Fibroblast of lung (primary cell): ENCODE data around the gene ADA.

Experiments used
- EZH2 ChIP-seq: IDR thresholded peaks from 2 replicates; pipeline ENCODE4 v1.5.1; 2012; ENCODE audit warnings: low read length, control low read depth, mild to moderate bottlenecking; ENCODE audit errors: missing control alignments
- TF ChIP-seq, protein P1 (sequence below), 2 donors: IDR thresholded peaks in 1 of 2; conservative IDR thresholded peaks in 1 of 2; 1 replicate in 1 of 2; 2 replicates in 1 of 2; pipeline ENCODE4 v1.5.1; 2011 to 2012; ENCODE audit warnings: low read length in 2 of 2, control low read depth in 1 of 2, inconsistent platforms in 1 of 2, low read depth in 1 of 2, mild to moderate bottlenecking in 1 of 2

GRCh38 chr20:44598423-44599305 lies 52.8 kb downstream of the ADA start:
- TF ChIP-seq, protein P1, sequence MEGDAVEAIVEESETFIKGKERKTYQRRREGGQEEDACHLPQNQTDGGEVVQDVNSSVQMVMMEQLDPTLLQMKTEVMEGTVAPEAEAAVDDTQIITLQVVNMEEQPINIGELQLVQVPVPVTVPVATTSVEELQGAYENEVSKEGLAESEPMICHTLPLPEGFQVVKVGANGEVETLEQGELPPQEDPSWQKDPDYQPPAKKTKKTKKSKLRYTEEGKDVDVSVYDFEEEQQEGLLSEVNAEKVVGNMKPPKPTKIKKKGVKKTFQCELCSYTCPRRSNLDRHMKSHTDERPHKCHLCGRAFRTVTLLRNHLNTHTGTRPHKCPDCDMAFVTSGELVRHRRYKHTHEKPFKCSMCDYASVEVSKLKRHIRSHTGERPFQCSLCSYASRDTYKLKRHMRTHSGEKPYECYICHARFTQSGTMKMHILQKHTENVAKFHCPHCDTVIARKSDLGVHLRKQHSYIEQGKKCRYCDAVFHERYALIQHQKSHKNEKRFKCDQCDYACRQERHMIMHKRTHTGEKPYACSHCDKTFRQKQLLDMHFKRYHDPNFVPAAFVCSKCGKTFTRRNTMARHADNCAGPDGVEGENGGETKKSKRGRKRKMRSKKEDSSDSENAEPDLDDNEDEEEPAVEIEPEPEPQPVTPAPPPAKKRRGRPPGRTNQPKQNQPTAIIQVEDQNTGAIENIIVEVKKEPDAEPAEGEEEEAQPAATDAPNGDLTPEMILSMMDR (conservative IDR thresholded peaks at IDR 0.05 in 1 of 2, IDR thresholded peaks at IDR 0.05 in 1 of 2; ENCODE audit: low read depth in 1 of 2, low read length in 2 of 2), result peak in 1 of 2 donors; percentile 12
- no peak for TF ChIP-seq EZH2
